K562 (cell line): Measurements from ENCODE around the gene PCNX3. TPM values are rescaled to one million over a fixed set of nuclear protein-coding genes. Genes with fewer than 3 reads are reported as not detected.

Source experiments
- ARNT ChIP-seq, 2 experiments: fragments of 450-650 bp; IDR thresholded peaks; 2 replicates each; pipeline ENCODE4 v1.6.1; 2016; ENCODE audit warnings: mild to moderate bottlenecking in 1 of 2
- ATF2 ChIP-seq: sonication (generic); formaldehyde crosslinking; IDR thresholded peaks from 2 replicates; pipeline ENCODE4 v1.8.1; 2022; ENCODE audit warnings: missing genetic modification reagents
- CSDE1 ChIP-seq, 2 experiments: fragments of 450-650 bp; IDR thresholded peaks; 2 replicates each; pipeline ENCODE4 v1.6.1; 2016; ENCODE audit warnings: mild to moderate bottlenecking in 1 of 2
- FOXP1 ChIP-seq: sonication (generic); formaldehyde crosslinking; IDR thresholded peaks from 2 replicates; pipeline ENCODE4 v1.8.0; 2022; ENCODE audit warnings: mild to moderate bottlenecking, missing genetic modification reagents
- NCOA2 ChIP-seq, 2 experiments: fragments of 450-650 bp; IDR thresholded peaks; 2 replicates each; pipeline ENCODE4 v1.6.1; 2018; ENCODE audit warnings: mild to moderate bottlenecking in 2 of 2, moderate library complexity in 1 of 2; ENCODE audit not compliant: partially characterized antibody in 2 of 2
- PHF21A ChIP-seq: fragments of 450-650 bp; IDR thresholded peaks from 2 replicates; pipeline ENCODE4 v1.6.1; 2017; ENCODE audit warnings: low read depth, borderline replicate concordance
- PPARD ChIP-seq: fragments of 250-450 bp; sonication (Bioruptor Pico); IDR thresholded peaks from 2 replicates; pipeline ENCODE4 v1.8.0; 2022; ENCODE audit warnings: inconsistent platforms, mild to moderate bottlenecking, moderate library complexity
- RBFOX2 ChIP-seq: fragments of 200-400 bp; formaldehyde crosslinking; IDR thresholded peaks from 2 replicates; pipeline ENCODE4 v1.6.1; 2017; ENCODE audit warnings: low read depth, mild to moderate bottlenecking, low read length, moderate library complexity
- SRSF1 ChIP-seq: fragments of 200-400 bp; formaldehyde crosslinking; IDR thresholded peaks from 2 replicates; pipeline ENCODE4 v1.6.1; 2017; ENCODE audit warnings: mild to moderate bottlenecking, low read depth, low read length, moderate library complexity
- STAT6 ChIP-seq: sonication (generic); formaldehyde crosslinking; IDR thresholded peaks from 2 replicates; pipeline ENCODE4 v1.8.1; 2023; ENCODE audit warnings: mild to moderate bottlenecking, missing genetic modification reagents
- ZFP91 ChIP-seq: sonication (generic); formaldehyde crosslinking; IDR thresholded peaks from 2 replicates; pipeline ENCODE4 v1.8.0; 2022; ENCODE audit warnings: mild to moderate bottlenecking, missing genetic modification reagents
- ZMIZ1 ChIP-seq, 2 experiments: fragments of 150-350 bp in 1 of 2; IDR thresholded peaks; 2 replicates each; pipeline ENCODE4 v1.6.1; 2012 to 2016; ENCODE audit warnings: low read depth in 2 of 2, low read length in 2 of 2, mild to moderate bottlenecking in 1 of 2, moderate library complexity in 1 of 2
- ZNF140 ChIP-seq: fragments of 250-450 bp; sonication (Bioruptor Pico); IDR thresholded peaks from 2 replicates; pipeline ENCODE4 v1.8.0; 2021; ENCODE audit warnings: moderate library complexity, mild to moderate bottlenecking, inconsistent platforms
- ZNF212 ChIP-seq: fragments of 450-650 bp; formaldehyde crosslinking; IDR thresholded peaks from 2 replicates; pipeline ENCODE4 v1.4.0; 2020; ENCODE audit warnings: mild to moderate bottlenecking
- ZNF436 ChIP-seq: fragments of 250-450, 450-650 bp; sonication (Bioruptor Pico); formaldehyde crosslinking; IDR thresholded peaks from 2 replicates; pipeline ENCODE4 v1.7.0; 2020; ENCODE audit warnings: mild to moderate bottlenecking
- ZNF668 ChIP-seq: fragments of 250-450 bp; sonication (Bioruptor Pico); IDR thresholded peaks from 2 replicates; pipeline ENCODE4 v1.8.0; 2022; ENCODE audit warnings: mild to moderate bottlenecking, inconsistent platforms
- ZNF696 ChIP-seq: fragments of 250-450 bp; sonication (Bioruptor Pico); conservative IDR thresholded peaks from 2 replicates; pipeline ENCODE4 v1.4.0; 2020; ENCODE audit warnings: mild to moderate bottlenecking, moderate library complexity
- polyA plus RNA-seq, 8 experiments: library from polyadenylated mRNA; depleted of rRNA in 4 of 8; stranded (reverse) in 5 of 8; unstranded in 3 of 8; fragments of >200 nt; fragmentation: Nextera tagmentation in 2 of 8; fragmentation: Illumina TruSeq in 1 of 8; extraction: Ambion mirVana in 2 of 8; extraction: Trizol in 1 of 8; gene quantifications; 2 replicates each; pipeline versions ENCODE4 v1.2.1 to v1.2.3, GENCODE V29; 2011 to 2014; ENCODE audit warnings: inconsistent platforms in 1 of 8, missing spikeins in 1 of 8
- total RNA-seq, 7 experiments: library from RNA; depleted of rRNA in 6 of 7; stranded (reverse); fragments of >200 nt in 6 of 7; fragmentation: Illumina TruSeq in 2 of 7; extraction: Trizol in 2 of 7; gene quantifications; 2 replicates each; pipeline versions ENCODE4 v1.2.1 to v1.2.3, GENCODE V29; 2011 to 2021; ENCODE audit warnings: low replicate concordance in 1 of 7

PCNX3 gene
- total and polyA plus RNA-seq, 9 of the 15 experiments (the other 6 are each of a cell fraction or from before 2014, with no cell fraction given) = 0.11 to 47.8 (median 12.8) TPM

GRCh38 chr11:65652511-65653228, 37.1 kb downstream of the PCNX3 start (continued):
- no peak for TF ChIP-seq ZMIZ1 (IDR thresholded peaks at IDR 0.05; ENCODE audit: low read depth in 2 of 2, low read length in 2 of 2)
- TF ChIP-seq FOXP1 (CRISPR knock-in tag) = no peak
- no peak for TF ChIP-seq CSDE1 (IDR thresholded peaks at IDR 0.05)
- TF ChIP-seq ZNF436 (CRISPR knock-in tag) = no peak
- TF ChIP-seq ATF2 (CRISPR knock-in tag) = no peak
- TF ChIP-seq ZNF212 (CRISPR knock-in tag) = peak; percentile 21; the same call in 1 of the 2 replicates
- no peak for TF ChIP-seq SRSF1
- no peak for TF ChIP-seq PHF21A
- TF ChIP-seq ZNF140 (CRISPR knock-in tag) = no peak
- no peak for TF ChIP-seq ZNF696 (CRISPR knock-in tag)
- TF ChIP-seq NCOA2 (IDR thresholded peaks at IDR 0.05; ENCODE audit: partially characterized antibody in 2 of 2) = no peak
- TF ChIP-seq ARNT (IDR thresholded peaks at IDR 0.05) = no peak; a peak in 1 of 4 replicates
- no peak for TF ChIP-seq PPARD (CRISPR knock-in tag)
- no peak for TF ChIP-seq ZFP91
- TF ChIP-seq ZNF668 (CRISPR knock-in tag) = no peak
- TF ChIP-seq STAT6 (CRISPR knock-in tag) = no peak
- peak; percentile 90 for TF ChIP-seq RBFOX2
